IPS DF 6.9 (cell line): ENCODE data around the gene FXYD3.
A peak's percentile ranks its signal among the peaks of the same experiment; 100 is the strongest.

ENCODE experiments used
- DNase-seq: peaks from one replicate; pipeline ENCODE4 v3.0.0-alpha.2; 2013; ENCODE audit warnings: low read depth, low spot score
- H3K27ac ChIP-seq: one replicate; pipeline ENCODE4 v1.5.1; 2013; ENCODE audit warnings: low read length, control low read depth
- H3K27me3 ChIP-seq: 2 replicates; pipeline ENCODE4 v1.6.1; 2013; ENCODE audit warnings: mild to moderate bottlenecking, low read length; ENCODE audit not compliant: control insufficient read depth, insufficient read depth
- H3K36me3 ChIP-seq: 2 replicates; pipeline ENCODE4 v1.6.1; 2013; ENCODE audit warnings: low read length; ENCODE audit not compliant: control insufficient read depth, insufficient read depth
- H3K4me1 ChIP-seq: 2 replicates; pipeline ENCODE4 v1.6.1; 2013; ENCODE audit warnings: low read length; ENCODE audit not compliant: control insufficient read depth, insufficient read depth
- H3K4me3 ChIP-seq: 2 replicates; pipeline ENCODE4 v1.5.1; 2013; ENCODE audit warnings: mild to moderate bottlenecking, low read length
- H3K9me3 ChIP-seq: 2 replicates; pipeline ENCODE4 v1.6.1; 2013; ENCODE audit warnings: low read length, inconsistent platforms; ENCODE audit not compliant: control insufficient read depth, insufficient read depth
- WGBS: extraction: QIAGEN DNeasy Blood & Tissue Kit; methylation state at CpG from one replicate; pipeline ENCODE4 v1.1.7; 2013; ENCODE audit warnings: mixed read lengths, missing lambda C conversion rate; ENCODE audit not compliant: insufficient read length, insufficient coverage; 5-methylcytosine and 5-hydroxymethylcytosine counted together

FXYD3 gene

GRCh38 chr19:35106898-35107541 lies 8.6 kb upstream of the FXYD3 start:
- H3K36me3 ChIP-seq: no peaks in the 10 kb centered on the region
- DNase-seq: no peak
- H3K4me1 ChIP-seq: peaks cover 2% of the 10 kb centered on the region
- H3K9me3 ChIP-seq: no peaks in the 10 kb centered on the region
- no peak overlapping the region for H3K4me3 ChIP-seq
- no CpG with 5 or more reads among the region's 2 CpGs for WGBS
- no peak overlapping the region for H3K27ac ChIP-seq
- no peaks in the 10 kb centered on the region for H3K27me3 ChIP-seq

GRCh38 chr19:35107545-35107944 lies 8.1 kb upstream of the FXYD3 start:
- no CpG with 5 or more reads among the region's 5 CpGs for WGBS
- Histone ChIP-seq H3K4me3 (no peak overlapping the region), H3K9me3 (no peaks in the 10 kb centered on the region), H3K27ac (no peak overlapping the region), H3K36me3 (no peaks in the 10 kb centered on the region), H3K4me1 (peaks cover 2% of the 10 kb centered on the region), H3K27me3 (no peaks in the 10 kb centered on the region)
- no peak for DNase-seq

- Histone ChIP-seq H3K4me1 (peaks cover 2% of the 10 kb centered on the region), H3K27ac (no peak overlapping the region), H3K4me3 (no peak overlapping the region), H3K9me3 (no peaks in the 10 kb centered on the region), H3K36me3 (no peaks in the 10 kb centered on the region), H3K27me3 (no peaks in the 10 kb centered on the region)
- DNase-seq: no peak
- no CpG with 5 or more reads among the region's 11 CpGs for WGBS
These were observed 6.9 kb upstream of the FXYD3 start for GRCh38 chr19:35108730-35109129.

- Histone ChIP-seq H3K27ac (no peak overlapping the region), H3K4me3 (no peak overlapping the region), H3K27me3 (no peaks in the 10 kb centered on the region), H3K9me3 (no peaks in the 10 kb centered on the region), H3K4me1 (peaks cover 2% of the 10 kb centered on the region), H3K36me3 (no peaks in the 10 kb centered on the region)
- WGBS: no CpG with 5 or more reads among the region's 22 CpGs
- DNase-seq: no peak
These were observed 6.1 kb upstream of the FXYD3 start for GRCh38 chr19:35109395-35110112.

- no peaks in the 10 kb centered on the region for H3K9me3 ChIP-seq
- H3K4me3 ChIP-seq: no peak overlapping the region
- no peak overlapping the region for H3K27ac ChIP-seq
- H3K27me3 ChIP-seq: no peaks in the 10 kb centered on the region
- WGBS: no CpG with 5 or more reads among the region's 9 CpGs
- peaks cover 2% of the 10 kb centered on the region for H3K4me1 ChIP-seq
- DNase-seq: no peak
- H3K36me3 ChIP-seq: no peaks in the 10 kb centered on the region
These were observed 4.6 kb upstream of the FXYD3 start for GRCh38 chr19:35110974-35111373.

- Histone ChIP-seq H3K4me3 (no peak overlapping the region), H3K36me3 (no peaks in the 10 kb centered on the region), H3K27ac (no peak overlapping the region), H3K9me3 (no peaks in the 10 kb centered on the region), H3K4me1 (peaks cover 2% of the 10 kb centered on the region), H3K27me3 (no peaks in the 10 kb centered on the region)
- DNase-seq: no peak
- no CpG with 5 or more reads among the region's 15 CpGs for WGBS
These were observed 2.5 kb upstream of the FXYD3 start for GRCh38 chr19:35112995-35113688.

GRCh38 chr19:35114353-35115176 lies 1.1 kb upstream of the FXYD3 start:
- Histone ChIP-seq H3K4me3 (no peak overlapping the region), H3K27ac (no peak overlapping the region), H3K36me3 (no peaks in the 10 kb centered on the region), H3K4me1 (peaks cover 2% of the 10 kb centered on the region), H3K9me3 (no peaks in the 10 kb centered on the region), H3K27me3 (no peaks in the 10 kb centered on the region)
- DNase-seq: peak; percentile 80
- no CpG with 5 or more reads among the region's 23 CpGs for WGBS

GRCh38 chr19:35116072-35116801 lies 614 bp downstream of the FXYD3 start:
- no peak overlapping the region for H3K4me3 ChIP-seq
- H3K4me1 ChIP-seq: no peaks in the 10 kb centered on the region; the same call in 1 of the 2 replicates
- DNase-seq: no peak
- WGBS: no CpG with 5 or more reads among the region's 13 CpGs
- no peaks in the 10 kb centered on the region for H3K9me3 ChIP-seq
- no peaks in the 10 kb centered on the region for H3K27me3 ChIP-seq
- no peak overlapping the region for H3K27ac ChIP-seq
- no peaks in the 10 kb centered on the region for H3K36me3 ChIP-seq

- no peak for DNase-seq
- H3K4me3 ChIP-seq: no peak overlapping the region
- no peaks in the 10 kb centered on the region for H3K36me3 ChIP-seq
- no peaks in the 10 kb centered on the region for H3K27me3 ChIP-seq
- no peaks in the 10 kb centered on the region; the same call in 1 of the 2 replicates for H3K4me1 ChIP-seq
- no peak overlapping the region for H3K27ac ChIP-seq
- no CpG with 5 or more reads among the region's 8 CpGs for WGBS
- no peaks in the 10 kb centered on the region for H3K9me3 ChIP-seq
These were observed 1.5 kb downstream of the FXYD3 start for GRCh38 chr19:35117116-35117515.
